Measurements from ENCODE around the gene DKKL1.

Gene DKKL1

GRCh38 chr19:49356382-49356781 is 7.3 kb upstream of the DKKL1 start:
- Histone ChIP-seq H3K27me3 (ENCODE audit: low read depth, low read length) (no peaks in the 10 kb centered on the region), H3K4me3 (ENCODE audit: low read length) (peak overlapping the region; percentile 42), H3K27ac (ENCODE audit: low read length) (no peak overlapping the region), H4K20me1 (ENCODE audit: insufficient read depth, low read length) (no peaks in the 10 kb centered on the region), H3K9me3 (ENCODE audit: insufficient read depth, low read length) (no peaks in the 10 kb centered on the region), H3K79me2 (ENCODE audit: low read length) (no peaks in the 10 kb centered on the region), H3K4me2 (ENCODE audit: low read length) (peak overlapping the region; percentile 54), H3K9ac (ENCODE audit: low read length) (peak overlapping the region; percentile 48), H3K36me3 (replicated peaks; ENCODE audit: low read depth, low read length) (no peaks in the 10 kb centered on the region), H2AFZ (ENCODE audit: low read depth, low read length) (no peak overlapping the region), H3K4me1 (ENCODE audit: low read length) (peaks cover 60% of the 10 kb centered on the region)
- TF ChIP-seq EZH2phosphoT487 (IDR thresholded peaks at IDR 0.05; ENCODE audit: low read depth): no peak
- no peak for TF ChIP-seq CTCF (IDR thresholded peaks at IDR 0.05; ENCODE audit: low read depth, low read length)

- Histone ChIP-seq H3K27ac (ENCODE audit: low read length) (peak overlapping the region; percentile 33; the same call in 1 of the 2 replicates), H3K9me3 (ENCODE audit: insufficient read depth, low read length) (no peaks in the 10 kb centered on the region), H3K4me2 (ENCODE audit: low read length) (peak overlapping the region; percentile 54), H3K27me3 (ENCODE audit: low read depth, low read length) (no peaks in the 10 kb centered on the region), H2AFZ (ENCODE audit: low read depth, low read length) (peak overlapping the region; percentile 40; the same call in 1 of the 2 replicates), H3K79me2 (ENCODE audit: low read length) (no peaks in the 10 kb centered on the region), H3K36me3 (replicated peaks; ENCODE audit: low read depth, low read length) (no peaks in the 10 kb centered on the region), H4K20me1 (ENCODE audit: insufficient read depth, low read length) (no peaks in the 10 kb centered on the region), H3K9ac (ENCODE audit: low read length) (peak overlapping the region; percentile 48; the same call in 1 of the 2 replicates), H3K4me1 (ENCODE audit: low read length) (peaks cover 60% of the 10 kb centered on the region), H3K4me3 (ENCODE audit: low read length) (peak overlapping the region; percentile 42; the same call in 1 of the 2 replicates)
- TF ChIP-seq CTCF (IDR thresholded peaks at IDR 0.05; ENCODE audit: low read depth, low read length): no peak
- TF ChIP-seq EZH2phosphoT487 (IDR thresholded peaks at IDR 0.05; ENCODE audit: low read depth): no peak
Measured at GRCh38 chr19:49357186-49357585, 6.5 kb upstream of the DKKL1 start.

GRCh38 chr19:49359851-49360820 is 3.5 kb upstream of the DKKL1 start:
- Histone ChIP-seq H2AFZ (ENCODE audit: low read depth, low read length) (no peak overlapping the region), H3K4me1 (ENCODE audit: low read length) (peaks cover 56% of the 10 kb centered on the region), H3K4me3 (ENCODE audit: low read length) (peak overlapping the region; percentile 80), H3K9me3 (ENCODE audit: insufficient read depth, low read length) (no peaks in the 10 kb centered on the region), H3K27ac (ENCODE audit: low read length) (peak overlapping the region; percentile 48), H3K36me3 (replicated peaks; ENCODE audit: low read depth, low read length) (no peaks in the 10 kb centered on the region), H4K20me1 (ENCODE audit: insufficient read depth, low read length) (no peaks in the 10 kb centered on the region), H3K9ac (ENCODE audit: low read length) (peak overlapping the region; percentile 82), H3K4me2 (ENCODE audit: low read length) (peak overlapping the region; percentile 90), H3K27me3 (ENCODE audit: low read depth, low read length) (no peaks in the 10 kb centered on the region), H3K79me2 (ENCODE audit: low read length) (no peaks in the 10 kb centered on the region)
- no peak for TF ChIP-seq EZH2phosphoT487 (IDR thresholded peaks at IDR 0.05; ENCODE audit: low read depth)
- no peak for TF ChIP-seq CTCF (IDR thresholded peaks at IDR 0.05; ENCODE audit: low read depth, low read length)

GRCh38 chr19:49361438-49362047 is 2.1 kb upstream of the DKKL1 start:
- Histone ChIP-seq H3K27ac (ENCODE audit: low read length) (peak overlapping the region; percentile 48), H3K36me3 (replicated peaks; ENCODE audit: low read depth, low read length) (no peaks in the 10 kb centered on the region), H3K4me1 (ENCODE audit: low read length) (peaks cover 52% of the 10 kb centered on the region), H3K4me2 (ENCODE audit: low read length) (peak overlapping the region; percentile 90), H3K27me3 (ENCODE audit: low read depth, low read length) (no peaks in the 10 kb centered on the region), H3K79me2 (ENCODE audit: low read length) (no peaks in the 10 kb centered on the region), H3K9ac (ENCODE audit: low read length) (peak overlapping the region; percentile 82), H4K20me1 (ENCODE audit: insufficient read depth, low read length) (no peaks in the 10 kb centered on the region), H2AFZ (ENCODE audit: low read depth, low read length) (peak overlapping the region; percentile 24; the same call in 1 of the 2 replicates), H3K4me3 (ENCODE audit: low read length) (peak overlapping the region; percentile 80), H3K9me3 (ENCODE audit: insufficient read depth, low read length) (no peaks in the 10 kb centered on the region)
- TF ChIP-seq EZH2phosphoT487 (IDR thresholded peaks at IDR 0.05; ENCODE audit: low read depth) (no peak), CTCF (IDR thresholded peaks at IDR 0.05; ENCODE audit: low read depth, low read length) (no peak)

Data from OCI-LY3 (cell line).